Midbrain (tissue), 1 donor: Measurements from ENCODE around the gene MYO7B.

ENCODE experiments used
- DNase-seq: peaks from one replicate; lab custom pipeline; 2025; lab: John Stamatoyannopoulos, UW

The MYO7B gene

DNA sequence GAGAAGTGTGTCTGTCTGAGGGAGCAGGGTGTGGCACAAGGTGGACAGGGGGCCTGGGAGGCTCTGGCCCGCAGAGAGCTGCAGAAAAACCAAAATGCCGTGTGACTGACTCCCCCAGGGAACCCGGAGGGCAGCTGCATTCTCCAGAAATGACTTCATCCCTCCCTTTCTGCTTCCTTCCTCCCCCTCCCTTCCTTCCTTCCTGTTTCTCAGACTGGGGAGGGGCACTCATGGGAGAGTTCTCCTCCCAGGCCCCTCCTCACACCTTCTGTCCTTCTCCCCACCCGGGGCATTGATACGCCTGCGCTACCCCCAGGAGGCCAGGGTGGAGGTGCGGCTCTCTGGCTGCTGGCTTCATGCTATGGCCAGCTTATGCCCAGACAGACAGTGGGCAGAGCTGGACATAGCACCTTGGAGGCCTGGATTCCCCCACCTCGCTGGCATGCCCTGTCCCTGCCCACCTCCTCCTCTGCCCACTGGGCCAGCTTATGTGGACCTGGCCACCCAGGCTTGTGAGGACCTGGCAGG, 102.3 kb downstream of the MYO7B start:
- DNase-seq, result no peak

DNA sequence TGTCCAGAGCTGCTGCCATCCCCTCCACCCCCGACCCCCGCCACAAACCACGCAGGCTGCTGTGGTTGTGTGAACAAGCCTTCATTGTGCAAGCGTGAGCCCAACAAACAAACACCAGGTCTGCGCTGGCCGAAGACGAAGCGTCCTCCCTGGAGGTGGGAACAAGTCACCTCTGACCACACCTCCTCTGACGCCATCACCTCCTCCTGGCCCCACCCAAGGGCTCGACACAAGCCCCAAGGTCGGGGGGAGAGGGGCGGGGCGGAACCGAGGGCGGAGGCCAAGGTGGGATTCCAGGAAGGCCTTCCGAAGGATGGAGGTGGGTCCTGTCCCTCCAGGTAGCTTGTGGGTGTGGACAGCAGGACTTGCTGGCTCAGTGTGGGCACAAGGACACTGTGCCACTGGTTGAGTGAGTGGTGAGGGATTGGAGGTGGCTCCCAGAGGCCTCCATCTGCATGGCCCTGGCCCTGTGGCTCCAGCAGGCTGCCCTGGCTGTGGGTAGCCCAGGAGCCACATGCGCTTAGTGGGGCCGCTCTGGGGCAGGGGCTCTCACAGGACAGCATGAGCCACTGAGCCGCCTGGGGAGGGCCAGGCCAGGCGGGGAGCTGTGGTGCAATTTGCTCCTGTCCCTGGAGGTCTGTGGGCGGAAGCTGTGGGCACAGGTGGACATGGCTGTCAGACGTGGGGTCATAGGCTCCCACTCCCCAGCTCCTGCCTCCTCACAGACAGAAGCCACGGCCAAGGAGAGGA, 103.1 kb downstream of the MYO7B start:
- no peak for DNase-seq

DNA sequence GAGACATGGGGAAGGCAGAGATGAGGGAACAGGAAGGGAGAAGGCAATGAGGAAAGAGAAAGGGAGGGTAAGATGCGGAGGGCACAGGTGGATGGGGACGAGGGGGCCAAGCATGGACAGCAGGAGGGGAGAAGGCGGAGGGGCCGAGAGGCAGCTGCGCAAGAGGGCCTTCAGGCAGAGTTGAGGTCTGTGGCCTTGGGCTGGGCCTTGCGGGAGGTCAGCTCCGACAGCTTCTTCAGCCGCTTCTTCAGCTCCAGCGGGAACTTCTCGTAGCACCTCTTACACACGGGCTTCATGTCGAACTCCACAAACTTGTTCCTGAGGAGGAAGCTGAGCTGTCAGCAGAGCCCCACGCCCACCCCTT, 103.6 kb downstream of the MYO7B start:
- no peak for DNase-seq

DNA sequence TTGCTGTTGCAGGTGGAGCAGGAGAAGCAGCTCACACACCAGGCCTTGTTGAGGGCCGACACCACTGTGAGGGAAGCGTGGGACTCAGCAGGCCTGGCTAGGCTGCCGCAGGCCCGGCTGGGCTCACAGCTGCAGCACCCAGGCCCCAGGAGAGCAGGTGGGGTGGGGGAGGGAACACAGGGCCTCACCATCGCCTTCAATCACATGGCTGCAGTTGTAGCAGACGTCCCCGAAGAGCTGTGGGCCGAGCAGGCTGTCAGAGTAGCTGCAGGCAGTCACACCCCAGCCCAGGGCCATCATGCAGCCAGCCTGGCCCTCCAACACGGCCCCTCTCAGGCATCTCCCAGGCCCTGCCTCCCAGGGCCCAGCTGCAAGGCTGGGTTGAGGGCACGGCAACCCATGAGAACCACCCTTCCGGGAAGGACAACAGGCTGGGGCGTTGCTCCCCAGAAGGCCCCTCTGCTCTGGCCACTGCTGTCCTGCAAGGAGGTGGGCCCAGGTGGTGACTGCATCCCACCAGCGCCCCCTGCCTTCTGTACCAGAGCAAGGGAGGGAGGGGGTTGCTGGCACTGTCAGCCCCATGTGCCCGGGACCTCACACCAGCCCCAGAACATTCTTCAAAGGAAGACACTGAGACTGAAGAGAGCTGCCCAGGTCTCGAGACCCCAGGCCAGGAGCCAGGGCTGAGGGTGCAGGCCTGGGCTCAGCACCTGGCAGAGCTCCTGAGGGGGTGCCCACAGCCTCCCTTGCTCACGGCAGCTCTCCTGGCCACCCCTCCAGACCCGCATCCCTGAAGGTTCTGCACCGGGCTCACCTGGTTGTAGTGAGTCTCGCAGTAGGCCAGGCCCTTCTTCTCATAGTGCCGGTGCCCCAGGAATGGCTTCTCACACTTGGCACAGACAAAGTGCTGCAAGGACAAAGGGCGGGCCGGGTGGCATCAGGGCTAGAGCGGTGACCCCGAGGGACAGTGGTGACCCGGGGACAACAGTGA, 104.9 kb downstream of the MYO7B start:
- no peak for DNase-seq

DNA sequence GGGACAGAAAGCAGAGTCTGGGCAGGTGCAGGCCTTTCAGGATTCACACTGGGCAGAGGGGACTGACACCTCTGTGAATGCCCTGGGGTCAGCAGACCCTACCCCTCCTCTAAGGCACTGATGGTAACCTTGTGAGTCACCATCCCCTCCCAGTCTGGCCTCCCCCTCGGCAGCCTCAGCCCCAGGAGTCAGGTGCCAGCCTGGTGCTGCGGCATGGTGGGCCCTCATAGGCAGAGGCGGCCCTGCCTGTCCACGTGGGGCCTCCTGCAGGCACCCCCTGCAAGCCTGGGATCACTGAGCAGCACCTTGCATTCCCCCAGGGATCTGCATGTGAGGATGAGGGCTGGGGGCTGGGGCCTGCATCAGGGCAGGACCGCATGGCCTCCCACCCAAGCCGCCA, 105.7 kb downstream of the MYO7B start:
- no peak for DNase-seq

DNA sequence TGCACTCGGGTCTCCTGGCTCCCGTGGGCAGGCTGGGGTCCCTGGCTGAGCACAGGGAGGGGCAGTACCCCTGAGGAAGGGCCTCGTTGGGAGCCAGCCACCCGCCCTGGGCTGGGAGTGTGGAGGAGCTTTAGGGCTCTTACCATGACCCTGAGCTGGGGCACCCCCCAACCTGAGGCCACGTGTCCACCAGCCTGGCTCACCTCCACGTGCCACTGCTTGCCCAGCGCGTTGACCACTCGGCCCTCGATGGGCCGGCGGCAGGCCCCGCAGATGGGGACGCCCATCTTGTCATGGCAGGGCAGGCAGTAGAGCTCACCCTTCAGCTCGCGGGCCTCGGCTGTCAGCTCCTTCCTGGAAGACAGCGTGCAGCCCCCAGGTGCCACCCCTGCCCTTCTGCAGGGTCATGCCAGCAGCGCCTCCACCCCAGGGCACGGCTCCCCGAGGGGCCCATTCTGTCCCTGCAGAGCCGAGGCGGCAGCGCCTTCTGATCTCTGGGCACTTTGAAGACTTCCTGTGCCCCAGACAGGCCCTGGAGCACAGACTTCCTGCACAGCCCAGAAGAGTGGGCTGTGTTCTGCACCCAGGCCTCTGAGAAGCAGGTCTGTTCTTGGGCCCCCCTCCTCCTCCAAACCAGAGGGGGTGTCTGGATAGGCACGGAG, 106.5 kb downstream of the MYO7B start:
- no peak for DNase-seq

DNA sequence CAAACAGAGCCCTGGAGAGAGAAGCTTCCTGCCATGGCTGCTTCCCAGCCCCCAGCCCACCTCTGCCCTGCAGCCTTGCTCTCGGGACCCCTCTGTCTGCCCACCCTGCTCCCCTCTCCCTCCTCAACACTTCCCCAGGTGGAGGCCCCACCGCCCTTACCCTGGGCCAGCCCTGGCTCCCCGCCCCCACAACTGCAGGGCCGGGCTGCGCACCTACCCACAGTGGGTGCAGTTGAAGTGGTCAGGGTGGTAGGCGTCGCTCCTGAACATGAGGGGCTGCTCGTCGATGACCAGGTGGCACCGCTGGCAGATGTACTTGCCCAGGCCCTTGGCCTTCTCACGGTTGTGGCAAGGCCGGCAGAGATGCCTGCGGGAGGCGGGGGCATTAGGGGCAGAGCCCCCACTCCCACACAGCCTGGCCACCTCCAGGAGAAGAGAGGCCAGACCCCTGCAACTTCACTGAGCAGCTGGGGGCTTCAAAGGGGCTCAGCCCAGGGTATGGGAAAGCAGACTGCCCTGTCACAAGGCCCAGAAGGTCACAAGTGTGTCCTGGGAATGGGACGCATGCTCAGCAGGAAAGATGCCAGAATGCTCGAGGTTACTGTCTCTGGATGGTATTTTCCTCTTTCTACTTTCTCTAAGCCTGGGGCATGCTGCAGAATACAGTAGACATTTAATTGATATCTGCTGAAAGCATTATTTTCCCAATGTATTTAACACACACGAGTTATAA, 107.4 kb downstream of the MYO7B start:
- no peak for DNase-seq

DNA sequence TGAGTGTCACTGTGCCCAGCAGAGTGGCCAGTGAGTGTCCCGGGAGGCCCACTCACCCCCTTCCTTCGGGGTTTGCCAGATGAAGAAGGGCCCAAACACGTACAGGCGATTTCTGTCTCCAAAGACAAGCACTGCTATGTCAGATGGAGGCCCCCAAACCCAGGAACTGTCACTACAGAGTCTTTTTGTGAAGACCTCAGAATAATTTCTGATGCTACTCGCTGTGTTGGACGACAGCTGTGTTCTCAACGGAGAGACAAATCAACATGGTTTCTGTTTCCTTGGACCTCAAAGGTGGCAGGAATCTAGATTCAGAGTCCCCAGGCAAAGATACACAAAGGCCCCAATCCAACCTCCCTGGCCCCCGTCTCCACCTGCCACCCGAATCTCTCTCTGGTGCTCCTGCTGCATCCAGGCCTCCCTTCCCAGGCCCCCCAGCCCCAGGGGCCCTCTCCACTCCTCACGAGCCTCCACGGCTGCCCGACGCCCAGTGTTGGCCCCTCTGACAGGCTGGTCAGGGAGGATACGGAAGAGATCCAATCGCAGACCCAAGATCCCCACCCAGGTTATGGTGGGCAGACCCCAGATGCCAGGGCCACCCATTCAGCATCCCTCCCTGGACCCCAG, 108.1 kb downstream of the MYO7B start:
- DNase-seq, result peak; percentile 18

DNA sequence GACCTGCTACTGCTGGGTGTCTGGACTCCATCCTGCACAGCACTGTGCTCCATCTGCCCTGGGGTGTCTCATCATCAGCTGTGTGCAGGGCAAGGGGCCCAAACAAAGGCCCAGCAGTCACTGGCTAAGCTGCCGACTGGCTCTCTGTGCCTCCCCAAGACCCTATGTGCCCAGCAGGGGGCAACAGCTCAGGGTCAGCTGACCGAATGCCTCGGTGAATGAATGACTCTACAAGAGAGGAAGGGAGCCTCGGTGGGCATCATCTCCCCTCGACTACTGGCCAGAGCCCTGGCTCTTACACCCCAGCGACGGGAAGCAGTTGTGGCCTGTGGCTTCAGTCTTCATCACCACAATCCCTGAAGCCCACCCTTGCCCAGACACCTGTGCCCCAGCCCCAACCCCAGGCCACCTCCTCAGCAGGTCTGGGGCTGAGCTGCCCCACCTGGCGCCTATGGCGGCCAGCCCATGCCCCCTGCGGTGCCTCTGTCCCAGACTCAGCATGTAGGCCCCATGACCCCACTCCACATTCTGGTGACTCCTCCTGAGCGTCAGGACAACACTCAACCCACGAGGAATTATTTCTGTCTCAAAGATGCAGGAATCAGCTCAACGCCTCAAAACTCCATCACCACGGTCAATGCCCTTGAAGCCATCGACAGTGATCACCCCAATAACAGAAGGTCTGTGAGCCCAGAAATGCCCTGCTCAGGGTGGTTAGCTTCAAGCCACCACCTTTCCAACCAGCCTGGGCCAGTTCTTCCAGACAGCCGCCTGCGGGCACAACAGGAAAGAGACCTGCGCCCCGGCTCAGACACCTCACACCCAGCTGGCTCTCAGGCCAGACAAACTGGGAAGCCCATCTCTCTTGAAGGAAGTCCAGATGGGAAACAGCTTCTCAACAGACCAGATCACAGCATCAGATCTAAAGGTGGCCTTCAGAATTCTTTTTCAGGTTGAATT, 108.9 kb downstream of the MYO7B start:
- DNase-seq, result no peak

DNA sequence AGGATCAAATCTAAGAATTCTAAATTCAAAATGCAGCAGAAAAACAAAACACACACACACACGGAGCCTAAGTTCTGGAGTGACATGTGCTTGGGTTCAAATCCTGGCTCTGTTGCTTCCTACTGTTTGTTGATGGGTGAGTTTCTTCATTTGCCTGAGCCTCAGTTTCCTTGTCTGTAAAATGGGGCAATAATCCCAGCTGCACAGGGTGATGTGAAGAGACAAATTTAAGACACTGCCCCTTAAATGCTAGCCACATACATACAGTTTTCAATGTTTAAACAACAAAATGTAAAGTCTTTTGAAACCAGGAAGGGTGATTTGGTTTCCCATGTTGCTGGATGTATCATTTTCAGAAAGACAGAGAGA, 109.5 kb downstream of the MYO7B start:
- no peak for DNase-seq

DNA sequence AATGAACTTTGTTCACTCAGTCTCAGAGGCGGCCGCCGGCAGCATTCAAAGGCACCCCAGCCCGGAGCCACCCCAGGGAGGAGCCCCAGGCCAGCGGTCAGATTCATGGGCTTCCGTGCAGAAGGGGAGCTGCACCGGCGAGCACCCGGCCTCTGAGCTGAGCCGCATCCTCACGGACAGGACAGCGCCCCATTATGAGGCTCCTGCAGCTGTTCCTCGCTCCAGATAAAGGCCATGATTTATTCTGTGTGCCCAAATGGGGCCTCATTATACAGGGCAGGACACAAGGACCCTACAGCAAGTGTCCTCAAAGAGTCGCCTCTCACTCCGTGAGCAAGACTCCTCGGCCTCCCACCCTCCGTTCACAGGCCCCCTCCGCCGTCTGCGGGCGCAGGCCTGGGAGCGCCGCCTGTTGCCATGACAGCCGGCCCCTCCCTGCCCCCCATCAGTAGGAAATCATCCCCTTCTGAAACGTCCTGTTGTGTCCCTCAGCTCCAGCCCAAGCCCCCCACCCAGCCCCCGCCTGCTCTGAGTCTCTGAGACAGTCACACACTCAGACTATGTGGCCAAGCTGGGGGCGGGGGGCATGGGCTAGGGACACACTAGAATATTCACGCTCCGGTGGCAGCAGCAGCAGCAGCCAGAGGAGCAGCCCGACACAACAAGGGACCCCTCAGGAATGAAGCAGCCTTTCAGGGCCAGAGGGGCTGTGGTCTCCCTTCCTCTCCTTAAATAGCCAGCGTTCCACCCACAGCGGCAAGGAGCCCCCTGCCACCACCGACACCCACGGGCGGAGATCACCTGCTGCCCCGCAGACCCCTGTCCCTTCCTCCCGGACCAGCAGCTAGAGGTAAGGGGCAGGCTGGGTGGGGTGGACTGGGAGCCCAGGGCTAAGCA, 110.2 kb downstream of the MYO7B start, which contains the start of gene GPR17:
TSS of gene GPR17 (plus strand) at position 759 of the 897 bp plus-strand sequence. CDS start 4,583 bp downstream, outside the sequence.
- DNase-seq, result peak; percentile 26

DNA sequence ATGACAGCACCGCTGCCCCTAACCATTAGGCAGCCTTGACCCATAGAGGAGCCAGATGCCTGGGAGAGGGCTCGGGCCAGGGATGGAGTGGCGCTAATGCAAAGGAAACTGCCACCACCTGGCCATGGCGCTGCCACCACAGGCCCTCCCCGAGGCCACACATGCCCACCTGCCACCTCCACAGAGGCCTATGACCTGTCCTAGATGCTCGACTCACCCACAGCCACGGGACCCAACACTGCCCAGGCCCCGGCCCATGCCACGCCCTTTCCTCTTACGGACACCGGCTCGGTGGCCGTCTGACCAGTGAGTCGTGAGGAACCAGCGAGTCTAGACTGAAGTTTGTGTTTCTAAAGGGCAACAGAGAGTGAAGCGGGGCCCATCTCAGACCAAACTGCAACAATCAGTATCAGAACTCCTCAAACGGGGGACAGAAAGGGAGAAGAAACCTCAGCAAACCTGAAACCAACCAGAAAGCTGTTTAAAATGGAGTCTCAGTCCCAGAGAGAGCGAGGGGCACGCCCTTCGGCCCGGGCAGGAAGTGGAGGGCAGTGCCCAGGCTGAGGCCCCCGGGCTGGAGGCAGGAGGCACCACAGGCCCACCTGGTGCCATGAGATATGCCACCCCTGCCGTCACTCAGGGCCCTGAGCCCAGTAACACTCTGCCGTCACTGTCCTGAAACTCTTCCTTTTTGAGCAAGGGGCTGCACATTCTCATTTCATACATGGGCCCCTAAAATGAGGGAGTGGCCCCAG, 111.2 kb downstream of the MYO7B start:
- DNase-seq, result no peak

DNA sequence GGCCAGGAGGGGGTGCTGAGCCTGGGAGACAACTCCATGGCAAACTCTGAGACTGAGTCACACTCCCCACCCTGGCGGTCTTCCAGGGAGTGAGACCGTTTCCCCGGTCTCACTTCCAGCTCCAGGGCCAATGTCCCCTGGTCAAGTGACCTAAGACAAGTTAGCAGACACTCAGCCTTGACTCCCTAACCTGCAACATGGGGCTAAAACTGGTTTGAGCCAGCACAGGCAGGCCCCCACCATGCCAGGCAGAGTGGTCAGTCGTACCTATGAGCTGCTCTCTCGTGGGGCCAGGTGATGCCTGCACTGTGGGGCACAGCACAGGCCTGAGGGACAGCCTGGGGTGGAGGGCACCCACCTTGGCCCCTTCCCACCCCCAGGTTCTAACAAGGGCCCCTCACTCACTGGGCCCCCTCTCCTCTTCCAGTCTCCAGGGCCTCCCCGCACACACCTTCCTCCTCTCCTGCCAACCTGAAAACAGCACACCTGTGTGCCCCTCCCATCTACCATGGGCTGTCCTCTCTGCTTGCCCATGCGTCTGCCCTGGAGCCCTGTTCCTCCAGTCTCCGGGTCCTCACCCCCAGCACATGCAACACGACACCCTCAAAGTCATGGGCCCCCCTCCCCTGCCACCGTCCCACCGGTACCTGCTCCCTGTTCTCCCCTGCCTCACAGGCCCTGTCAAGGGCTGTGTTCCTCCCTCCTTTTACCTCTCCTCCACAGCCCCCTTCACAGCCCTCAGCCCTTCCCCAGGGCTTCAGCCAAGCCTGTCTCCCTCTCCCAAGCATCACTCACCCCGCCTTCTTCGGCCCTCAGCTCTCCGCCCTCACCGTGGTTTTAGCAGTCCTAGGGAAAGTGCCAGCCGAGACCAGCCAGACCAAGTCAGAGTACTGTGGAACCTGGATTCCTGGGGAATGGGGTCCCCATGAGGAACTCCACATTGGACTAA, 112.0 kb downstream of the MYO7B start:
- no peak for DNase-seq

DNA sequence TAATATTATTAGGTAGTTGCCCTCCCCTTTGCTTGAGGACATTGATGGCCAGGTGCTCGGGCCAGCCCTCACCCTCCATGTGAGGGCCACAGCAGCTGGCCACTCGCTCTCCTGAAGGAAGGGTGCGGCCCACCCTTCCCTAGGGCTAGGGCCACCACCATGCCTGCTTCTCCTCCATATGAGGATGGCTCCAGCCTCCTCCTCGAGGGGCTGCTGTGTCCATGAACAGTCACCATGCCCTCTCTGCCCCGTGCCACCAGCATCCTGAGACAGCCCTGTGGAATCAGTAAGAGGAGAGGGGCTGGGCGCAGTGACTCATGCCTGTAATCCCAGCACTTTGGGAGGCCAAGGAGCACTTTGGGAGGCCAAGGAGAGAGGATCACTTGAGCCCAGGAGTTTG, 112.8 kb downstream of the MYO7B start:
- no peak for DNase-seq

DNA sequence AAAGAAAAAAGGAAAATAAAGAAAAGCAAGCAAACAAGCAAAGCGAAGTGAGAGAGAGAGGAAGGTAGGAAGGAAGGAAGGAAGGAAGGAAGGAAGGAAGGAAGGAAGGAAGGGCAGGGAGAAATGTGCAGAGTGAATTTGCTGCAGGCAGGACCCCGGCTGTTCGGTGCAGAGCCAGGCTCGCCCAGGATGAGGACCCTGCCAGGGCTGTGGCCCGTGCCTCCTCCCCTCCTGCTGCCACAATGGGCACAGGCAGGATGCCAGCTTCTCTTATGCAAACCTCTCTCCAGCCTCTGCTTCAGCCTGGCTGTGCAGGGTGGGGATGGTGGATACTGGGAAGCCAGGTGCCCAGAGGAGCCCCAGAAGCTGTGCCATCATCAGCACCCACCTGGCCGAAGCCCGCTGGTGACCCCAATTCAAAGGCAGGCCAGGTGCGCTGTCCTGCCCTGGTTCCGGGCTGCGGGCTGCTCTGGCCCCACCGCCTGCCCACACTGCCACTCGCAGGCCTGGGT, 113.7 kb downstream of the MYO7B start:
- DNase-seq, result peak; percentile 27

DNA sequence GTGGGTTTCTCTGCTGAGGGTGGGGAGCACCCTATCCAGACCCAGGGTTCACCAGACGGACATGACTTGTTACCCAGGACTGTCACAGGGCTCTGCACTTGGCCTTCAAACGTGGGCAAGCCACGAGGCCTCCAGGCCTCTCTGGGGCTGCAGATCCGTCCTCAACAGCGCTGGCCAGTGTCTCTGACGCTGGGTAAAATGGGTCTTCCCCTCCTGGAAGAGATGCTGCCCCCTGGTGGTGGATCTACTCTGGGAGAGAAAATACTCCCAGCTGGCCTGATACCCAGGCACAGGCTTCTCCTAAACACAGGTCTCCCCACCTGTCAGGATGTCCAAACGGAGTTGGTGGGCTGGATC, 114.2 kb downstream of the MYO7B start:
- DNase-seq, result peak; percentile 86
